ENCODE measurements around the gene ZPR1.

ZPR1 gene

DNA sequence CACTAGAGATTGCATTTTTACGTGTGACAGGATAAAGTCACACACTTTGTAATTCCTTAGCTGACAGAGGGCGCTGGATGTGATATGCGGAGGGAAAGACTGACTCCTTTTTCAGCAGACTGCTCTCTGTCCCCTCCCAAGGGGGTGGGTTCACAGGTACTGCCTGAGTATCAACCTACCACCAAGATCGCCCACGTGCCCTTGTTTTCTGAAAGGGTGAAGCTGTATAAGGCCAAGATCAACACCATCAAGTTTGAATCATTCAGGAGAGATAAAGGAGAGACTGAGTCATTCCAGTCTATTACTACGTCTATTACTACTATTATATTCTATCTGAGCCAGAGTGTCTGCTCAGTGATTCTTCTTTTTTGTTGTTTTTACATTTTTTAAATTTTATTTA is 45.7 kb downstream of the ZPR1 start:
- no peak for FAIRE-seq

DNA sequence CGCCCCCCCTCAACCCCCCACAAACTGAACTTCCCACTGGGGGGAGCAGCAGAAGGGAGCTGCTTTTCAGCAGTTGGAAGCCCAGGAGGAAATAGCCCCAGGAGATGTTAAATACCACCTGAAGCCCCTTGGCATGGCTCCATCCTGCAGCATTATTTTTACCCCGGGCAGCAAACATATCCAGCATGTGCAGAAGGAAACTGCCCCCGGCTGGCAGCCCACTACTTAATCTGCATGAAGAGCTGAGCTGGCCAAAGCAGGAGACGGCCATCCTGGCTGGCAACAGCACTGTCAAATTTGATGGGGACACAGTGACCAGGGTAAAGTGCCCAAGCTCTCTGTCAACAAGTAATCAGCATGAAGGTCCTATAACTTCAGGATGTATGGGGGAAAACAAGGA is 47.1 kb downstream of the ZPR1 start:
- no peak for FAIRE-seq

DNA sequence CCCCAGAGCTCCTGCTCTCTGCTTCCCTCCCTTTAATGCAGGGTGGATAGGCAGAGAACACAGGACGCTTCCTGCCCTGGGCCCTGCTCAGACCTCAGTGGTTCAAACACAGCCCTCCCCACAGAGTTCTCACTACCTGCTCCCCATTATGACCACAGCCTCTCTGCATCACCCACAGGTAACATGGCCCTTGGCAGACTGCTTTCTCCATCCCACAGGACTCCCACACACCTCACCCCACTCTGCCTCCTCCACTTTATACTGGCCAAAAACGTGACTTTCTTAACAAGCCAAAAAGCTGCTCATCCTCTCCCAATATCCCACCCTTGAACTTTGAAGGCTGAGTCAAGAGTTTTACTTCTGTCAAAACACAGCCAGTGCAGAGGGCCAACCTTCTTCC is 48.8 kb downstream of the ZPR1 start:
- FAIRE-seq: no peak

DNA sequence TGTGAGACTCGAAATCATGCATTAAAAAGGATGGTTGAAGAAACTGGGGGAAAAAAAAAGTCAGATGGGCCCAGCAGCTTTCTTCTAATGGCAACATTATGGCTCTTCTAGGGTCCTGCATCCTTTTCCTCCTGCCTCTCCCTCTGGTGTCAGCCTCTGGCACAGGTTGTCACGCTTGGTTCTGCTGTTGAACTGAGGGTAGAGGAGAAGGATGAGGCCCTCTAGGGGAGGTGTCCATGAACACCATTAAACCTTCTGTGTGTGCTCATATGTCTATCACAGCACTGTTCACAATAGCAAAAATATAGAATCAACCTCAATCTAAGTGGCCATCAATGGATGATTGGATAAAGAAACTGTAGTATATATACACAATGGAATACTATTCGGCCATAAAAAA is 51.1 kb downstream of the ZPR1 start:
- no peak for FAIRE-seq

DNA sequence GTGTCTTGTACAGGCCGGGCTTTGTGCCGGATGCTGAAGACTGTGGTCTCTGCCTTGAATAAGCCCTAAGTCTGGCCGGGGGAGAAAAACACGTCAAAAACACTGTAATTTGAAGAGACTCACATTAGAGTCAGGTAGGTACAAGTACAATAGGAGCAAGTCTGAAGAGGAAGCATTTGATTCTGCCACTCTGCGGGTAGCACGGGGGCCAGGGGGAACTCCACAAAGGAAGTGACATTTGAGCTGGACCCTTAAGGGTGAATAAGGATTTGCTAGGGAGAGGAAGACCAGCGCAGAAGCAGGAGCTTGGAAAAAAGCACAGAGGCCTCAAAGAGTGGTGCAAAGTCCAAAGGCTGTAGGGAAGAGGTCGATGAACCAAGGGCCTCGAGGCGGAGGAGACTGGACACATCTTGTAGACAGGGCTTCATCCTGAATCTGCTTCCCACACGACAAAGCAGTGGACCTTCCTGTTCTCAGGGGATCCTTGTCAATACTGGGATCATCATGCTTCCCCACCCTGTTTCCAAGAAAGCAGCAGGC is 53.8 kb downstream of the ZPR1 start:
- FAIRE-seq: no peak

DNA sequence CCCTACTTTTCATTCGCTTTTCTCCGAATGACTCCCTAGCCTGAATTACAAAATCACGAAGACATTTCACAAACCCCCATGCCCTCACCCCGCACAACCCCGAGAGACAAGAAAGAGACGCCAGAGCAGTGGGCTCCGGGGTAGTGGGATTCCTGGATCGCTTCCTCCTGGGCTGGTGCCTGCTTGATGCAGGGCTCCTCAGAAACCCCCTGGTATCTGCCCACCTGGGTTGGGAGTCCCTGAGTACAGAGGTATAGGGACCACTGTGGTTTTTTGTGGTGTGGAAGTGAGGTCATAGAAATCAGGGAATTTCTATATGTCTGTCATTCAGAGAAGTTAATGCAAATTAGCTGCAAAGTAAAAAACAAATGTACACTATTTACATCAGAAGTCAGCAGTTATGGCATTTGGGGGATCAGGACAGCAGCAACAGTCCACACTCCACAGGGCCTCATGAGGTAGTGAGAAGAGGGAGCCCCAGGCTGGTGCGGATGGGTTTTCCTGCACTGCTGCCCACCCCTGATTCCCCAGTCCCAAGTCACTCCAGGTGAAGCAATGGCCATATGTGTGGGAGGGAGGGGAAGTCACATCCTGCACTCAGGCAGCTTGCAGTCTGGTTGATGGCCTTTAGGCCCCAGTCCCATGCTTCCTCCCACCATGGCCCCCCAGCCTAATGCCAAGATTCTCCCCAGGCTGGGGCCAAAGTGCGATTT is 54.6 kb downstream of the ZPR1 start:
- no peak for FAIRE-seq

DNA sequence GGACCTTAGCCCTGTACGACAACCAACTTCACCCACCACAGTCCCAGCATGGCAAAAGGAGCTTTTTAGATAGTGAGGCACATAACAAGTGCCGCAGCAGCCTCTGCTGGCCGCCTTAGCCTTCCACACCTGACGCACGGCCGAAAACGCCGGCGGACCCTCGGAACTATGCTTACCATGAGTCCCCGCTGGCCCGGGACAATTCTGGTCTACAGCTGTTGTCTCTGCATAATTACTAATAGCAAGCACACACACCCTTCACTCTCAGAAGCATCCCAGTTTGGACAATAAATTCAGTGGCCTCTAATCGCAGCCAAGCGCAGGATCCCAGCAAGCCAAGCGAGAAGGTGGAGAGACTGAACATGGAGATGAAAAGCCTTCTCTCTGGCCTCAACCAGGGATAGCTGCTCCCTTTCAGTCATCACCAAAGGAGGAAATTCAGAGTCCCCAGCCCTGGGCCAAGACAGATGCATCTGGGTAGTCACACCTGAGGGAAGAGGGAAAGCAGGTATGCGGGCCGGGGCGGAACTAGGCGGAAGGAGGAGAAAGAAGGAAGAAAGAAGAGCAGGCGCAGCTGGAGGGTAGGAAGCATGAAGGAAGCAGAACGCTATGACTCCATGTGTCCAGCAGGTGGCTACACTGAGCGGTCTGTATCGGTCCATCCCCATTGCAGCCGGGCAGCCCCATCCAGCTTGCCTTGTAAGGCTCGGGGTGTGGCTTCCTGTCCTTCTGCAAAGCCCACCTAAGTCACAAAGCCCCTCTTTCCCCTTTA is 55.4 kb downstream of the ZPR1 start:
- no peak for FAIRE-seq

DNA sequence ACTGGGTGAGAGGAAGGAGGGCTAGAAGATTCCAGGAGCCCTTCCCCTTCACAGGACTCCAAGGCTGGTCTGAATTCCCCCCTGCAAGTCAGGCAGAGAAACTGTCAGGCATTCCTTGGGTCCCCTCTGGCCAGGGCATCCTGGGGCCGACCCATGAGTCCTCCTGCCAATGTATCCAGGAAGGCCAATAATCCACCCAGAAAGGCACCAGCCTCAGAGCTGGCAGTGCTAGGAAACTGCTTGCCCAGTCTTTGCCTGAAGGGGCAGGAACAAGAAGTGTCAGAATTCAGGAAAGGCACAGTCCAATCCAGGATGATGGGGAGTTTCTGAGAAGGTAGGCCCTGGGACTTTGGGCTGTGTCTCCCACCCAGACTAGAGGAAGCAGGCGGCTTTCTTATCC is 56.0 kb downstream of the ZPR1 start:
- FAIRE-seq: no peak

DNA sequence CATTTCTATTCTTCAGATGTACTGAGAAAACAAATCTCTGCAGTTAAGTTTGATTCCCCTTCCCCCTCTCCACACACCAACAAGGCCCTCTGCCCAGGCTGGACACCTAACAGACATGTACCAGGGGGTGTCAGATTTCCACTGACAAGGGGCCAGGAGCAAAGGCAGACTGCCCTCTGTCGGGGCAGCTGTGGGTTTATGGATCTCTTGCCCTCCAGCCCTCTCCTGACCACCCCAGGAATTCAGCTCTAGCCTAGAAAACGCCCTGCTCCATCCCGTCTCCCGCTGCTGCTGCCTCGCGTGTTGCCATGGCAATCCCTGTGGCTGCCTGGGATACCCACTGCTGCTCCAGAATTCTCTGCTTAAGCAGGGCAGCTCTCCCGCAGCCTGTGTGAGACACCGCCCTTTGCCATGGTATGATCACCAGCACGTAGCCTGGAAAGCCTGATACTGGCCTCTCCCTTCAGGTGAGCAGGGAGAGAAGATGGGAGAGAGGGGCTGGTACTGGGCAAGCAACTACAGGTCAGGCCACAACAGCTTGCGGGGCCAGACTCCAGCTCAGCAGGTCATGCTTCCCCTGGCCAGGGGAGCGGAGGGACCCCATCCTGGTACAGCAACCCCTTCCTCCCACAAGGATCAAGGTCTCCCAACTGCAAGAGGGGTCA is 56.6 kb downstream of the ZPR1 start:
- FAIRE-seq: no peak

DNA sequence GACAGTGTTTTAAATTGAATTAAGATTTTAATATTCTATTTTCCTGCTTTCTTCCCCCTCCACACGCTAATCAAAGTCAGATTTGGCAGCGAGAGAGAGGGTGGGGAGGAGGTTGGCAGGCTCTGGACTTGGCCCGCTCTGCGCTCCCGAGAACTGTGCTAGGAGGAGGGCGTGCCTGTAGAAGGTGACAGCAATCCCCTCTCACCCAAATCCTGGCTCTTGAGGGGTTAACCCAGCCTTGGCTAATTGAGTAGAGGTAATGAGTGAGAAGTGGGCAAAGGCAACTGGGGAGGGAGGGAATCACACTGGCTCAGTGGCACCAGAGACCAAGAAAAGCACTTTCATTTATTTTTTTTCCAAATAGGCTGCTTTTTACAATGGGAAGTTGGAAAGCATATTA is 57.2 kb downstream of the ZPR1 start:
- FAIRE-seq: no peak

DNA sequence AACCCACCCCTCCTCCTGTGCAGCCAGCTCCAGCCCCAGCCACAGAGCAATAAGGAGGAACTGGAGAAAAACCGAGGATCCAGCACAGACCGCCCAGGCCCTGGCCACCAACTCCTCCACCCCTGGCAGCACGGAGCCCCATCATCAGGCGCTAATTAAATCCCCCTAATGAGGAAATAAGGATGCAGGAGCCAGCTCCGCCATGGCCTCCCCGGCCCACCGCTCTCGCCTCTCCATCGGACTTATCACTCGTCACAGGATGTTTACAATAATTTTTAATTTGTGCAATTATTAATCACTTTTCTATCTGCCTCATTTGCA is 57.6 kb downstream of the ZPR1 start:
- no peak for FAIRE-seq

DNA sequence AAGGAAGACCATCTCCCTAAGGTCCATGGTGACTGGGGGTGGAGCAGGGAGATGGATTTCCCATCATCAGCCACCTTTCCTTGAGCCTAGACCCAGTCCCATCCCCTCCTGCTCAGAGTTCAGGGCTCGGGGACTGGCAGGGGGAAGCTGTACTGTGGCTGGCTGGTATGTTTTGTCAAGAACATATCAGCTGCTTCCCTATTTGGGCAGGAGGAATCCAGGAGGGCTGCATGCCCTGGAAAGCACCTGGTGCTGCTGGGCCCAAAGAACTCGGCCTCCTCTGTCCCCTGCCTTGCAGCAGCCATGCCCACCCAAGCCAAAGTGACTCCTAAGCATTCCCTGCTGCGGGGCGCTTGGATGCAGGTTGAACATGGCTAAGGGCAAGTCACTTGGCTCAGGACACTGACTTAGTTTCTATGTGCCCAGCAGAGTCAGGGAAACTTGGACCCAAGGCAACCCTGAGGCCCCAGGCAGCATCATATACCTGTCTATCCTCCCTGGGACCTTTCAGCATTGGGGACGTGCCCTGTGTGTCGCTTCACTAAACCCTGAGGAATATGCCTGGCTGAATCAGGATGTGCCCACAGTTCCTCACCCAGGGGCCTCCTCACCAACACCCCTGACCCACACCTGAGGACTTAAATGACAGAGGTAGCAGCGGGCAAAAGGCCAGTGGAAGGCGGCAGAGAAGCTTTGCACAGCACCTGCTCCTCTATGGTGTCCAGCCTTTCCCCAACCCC is 58.2 kb downstream of the ZPR1 start:
- no peak for FAIRE-seq

DNA sequence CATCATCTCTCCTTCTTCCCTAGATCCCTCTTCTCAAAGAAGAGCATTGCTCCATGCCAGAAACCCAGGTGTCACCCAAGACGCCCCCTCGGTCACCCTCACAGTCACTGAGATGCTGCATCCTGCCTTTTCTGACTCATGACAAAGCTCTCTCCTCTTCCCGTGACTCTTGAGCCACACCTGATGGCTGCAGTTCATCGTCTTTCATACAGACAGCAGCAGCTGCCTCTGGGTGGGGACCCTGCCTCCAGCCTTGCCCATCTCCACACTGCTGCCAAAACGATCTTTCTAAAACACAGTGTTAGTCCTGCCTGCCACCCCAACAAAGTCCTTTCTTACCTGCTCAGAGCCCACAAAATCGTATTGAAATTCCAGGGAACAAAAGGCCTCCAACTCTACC is 59.8 kb downstream of the ZPR1 start:
- no peak for FAIRE-seq

DNA sequence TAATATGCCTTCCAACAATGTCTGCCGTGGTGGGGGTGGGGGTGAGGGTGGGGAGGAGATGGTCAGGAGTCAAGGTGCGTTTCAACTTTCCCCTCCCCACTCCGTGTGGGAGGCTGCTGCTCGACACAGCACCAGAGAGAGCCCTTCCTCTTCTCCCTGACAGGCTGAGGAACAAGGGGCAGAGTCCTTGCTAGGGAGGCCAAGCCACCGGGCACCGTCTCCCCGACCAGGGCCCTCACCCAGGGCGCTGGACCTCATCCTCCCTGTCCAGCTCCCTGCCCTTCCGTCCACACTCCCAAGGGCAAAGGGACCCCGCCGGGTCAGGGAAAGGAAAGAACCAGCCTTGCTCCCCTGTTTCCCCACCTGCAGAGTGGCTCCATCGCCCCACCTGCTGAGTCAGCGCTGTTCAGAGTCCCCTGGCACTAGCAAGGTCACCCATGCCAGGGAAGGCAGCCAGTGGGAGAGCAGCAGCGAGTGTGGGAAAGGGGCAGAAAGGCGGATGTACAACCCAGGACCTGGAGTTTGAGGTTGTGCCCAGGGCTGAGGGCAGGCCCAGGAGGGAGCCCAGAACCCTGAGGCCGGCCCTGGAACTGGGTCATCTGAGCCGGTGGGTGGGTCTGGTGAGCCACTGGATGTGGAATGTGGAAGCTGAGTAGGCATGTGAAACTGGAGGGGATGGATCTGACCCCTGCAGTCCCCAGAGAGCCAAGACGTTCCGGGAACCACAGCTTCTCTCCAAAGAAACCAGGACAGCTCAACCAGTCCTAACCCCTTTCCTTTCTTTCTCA is 62.2 kb downstream of the ZPR1 start:
- no peak for FAIRE-seq

DNA sequence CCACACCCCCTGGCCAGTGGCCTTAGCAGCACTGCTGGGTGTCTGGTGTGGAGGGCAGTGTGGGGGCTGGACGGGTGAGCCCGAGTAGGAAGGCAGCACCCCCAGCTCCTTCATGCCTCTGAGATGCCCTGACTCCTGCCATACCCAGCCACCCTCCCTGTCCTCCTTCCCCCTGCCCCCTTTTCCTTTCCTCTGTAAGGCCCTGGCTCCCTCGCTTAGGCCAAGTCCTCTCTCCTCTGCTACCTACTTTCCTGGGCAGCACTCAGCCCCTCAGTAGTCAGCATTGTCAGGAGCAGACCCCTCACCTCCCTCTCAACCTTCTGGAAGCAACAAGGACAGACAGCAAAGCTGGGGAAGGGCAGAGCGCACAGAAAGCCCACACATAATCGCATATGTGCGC is 63.0 kb downstream of the ZPR1 start:
- FAIRE-seq: no peak
